Measurements from ENCODE around the gene RPL35A.
"Not testable (repeated sequence)": the region's sequence is repeated elsewhere in the genome, so short reads cannot be mapped to it uniquely, and the experiment has no call there.

The RPL35A gene

DNA sequence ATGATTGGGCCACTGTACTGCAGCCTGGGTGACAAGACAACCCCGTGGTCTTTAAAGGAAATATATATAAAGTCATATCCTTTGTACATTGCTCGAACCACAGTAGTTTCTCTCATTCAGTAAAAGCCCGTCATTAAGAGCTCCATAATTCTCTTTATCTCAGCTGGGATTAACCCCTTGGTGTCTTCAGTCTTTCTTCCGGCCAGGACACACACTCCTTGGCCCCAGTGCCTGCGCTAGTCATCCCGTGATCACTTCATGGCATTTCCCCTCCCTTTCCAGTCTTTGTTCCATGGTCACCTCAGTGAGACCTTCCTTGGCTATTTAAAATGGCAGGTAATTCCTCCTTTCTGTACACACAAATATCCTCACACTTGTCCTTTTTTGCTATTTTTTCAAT lies 3.3 kb downstream of the RPL35A start:
- no peak for DNase-seq

- no peak for DNase-seq
Observed at GRCh38 chr3:197953881-197954280, 3.9 kb downstream of the RPL35A start.

DNA sequence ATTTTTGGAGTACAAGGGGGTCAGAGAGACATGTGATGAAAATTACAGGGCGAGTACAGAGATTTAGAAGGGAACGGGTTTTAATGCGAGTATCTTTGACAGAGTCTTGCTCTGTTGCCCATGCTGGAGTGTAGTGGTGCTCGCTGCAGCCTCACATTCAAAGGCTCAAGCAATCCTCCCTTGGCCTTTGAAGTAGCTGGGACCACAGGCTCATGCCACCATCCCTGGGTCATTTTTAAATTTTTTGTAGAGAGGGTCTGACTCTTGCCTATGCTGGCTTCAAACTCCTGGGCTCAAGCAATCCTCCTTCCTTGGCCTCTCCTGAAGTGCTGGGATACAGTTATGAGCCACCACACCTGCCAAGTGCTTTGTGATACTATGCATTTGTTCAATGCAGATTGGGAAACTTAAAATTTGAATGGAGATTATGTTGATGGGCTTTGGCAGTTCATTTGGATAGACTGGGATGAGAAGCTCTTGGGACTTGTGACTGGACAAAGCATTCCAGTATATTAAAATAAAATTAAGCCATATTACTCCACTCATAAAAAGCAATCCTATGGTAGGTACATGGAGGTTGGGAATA lies 6.0 kb downstream of the RPL35A start:
- DNase-seq, result no peak

- DNase-seq, result no peak
Observed at GRCh38 chr3:197956626-197956988, 6.6 kb downstream of the RPL35A start.

- DNase-seq, result no peak
Observed at GRCh38 chr3:197957790-197958133, 7.8 kb downstream of the RPL35A start.

DNA sequence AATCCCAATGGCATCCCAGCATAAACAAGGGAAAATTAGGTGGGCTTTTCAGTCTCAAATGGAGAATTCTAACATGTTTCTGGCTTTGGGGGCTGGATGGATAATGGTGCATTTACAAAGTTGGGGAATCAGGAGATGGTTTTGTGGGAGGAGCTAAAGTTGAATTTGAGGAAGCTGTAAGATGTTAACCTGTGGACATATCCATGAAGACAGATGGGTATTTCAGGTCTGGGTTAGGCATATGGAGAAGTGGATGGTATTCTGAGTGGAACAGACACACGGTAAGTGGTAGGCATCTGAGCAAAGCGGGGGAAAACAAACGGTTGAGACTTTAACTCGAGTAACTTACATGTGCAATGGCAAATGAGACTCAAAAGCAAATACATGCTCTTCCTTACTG lies 8.4 kb downstream of the RPL35A start:
- no peak for DNase-seq

GRCh38 chr3:197958848-197959247 lies 8.9 kb downstream of the RPL35A start:
- not testable (repeated sequence) for DNase-seq

GRCh38 chr3:197959500-197959890 lies 9.5 kb downstream of the RPL35A start:
- DNase-seq, result no peak

DNA sequence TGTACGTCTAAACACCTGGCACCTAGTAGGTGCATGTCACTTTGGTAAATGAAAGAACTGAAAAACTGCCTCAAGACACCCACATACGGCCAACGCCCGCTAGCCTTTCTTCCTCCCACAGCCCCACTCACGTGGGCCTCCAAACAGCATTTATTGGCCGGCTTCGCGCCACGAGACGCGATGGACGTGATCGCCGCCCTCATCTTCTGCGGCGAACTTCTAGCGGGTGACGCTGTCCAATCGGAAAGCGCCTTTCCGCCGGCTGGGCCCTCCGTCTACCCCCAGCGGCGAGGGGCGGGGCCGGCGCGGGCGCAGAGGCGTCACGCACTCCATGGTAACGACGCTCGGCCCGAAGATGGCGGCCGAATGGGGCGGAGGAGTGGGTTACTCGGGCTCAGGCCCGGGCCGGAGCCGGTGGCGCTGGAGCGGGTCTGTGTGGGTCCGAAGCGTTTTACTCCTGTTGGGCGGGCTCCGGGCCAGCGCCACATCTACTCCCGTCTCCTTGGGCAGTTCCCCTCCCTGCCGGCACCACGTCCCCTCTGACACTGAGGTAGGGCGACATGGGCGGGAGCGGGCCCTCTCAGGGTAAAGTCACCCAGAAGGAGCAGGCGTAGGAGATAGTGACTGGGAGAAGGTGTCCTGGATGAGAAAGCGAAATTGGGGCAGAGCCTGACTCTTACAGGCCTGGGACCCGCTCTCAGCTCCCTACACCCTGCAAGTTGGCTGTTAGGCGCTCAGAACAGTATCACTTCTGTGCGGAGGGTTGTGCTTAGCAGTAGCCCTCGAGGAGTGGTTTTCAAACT lies 10.1 kb downstream of the RPL35A start, which contains the start of gene LMLN:
Gene LMLN (plus strand): TSS at position 327 of the 803 bp plus-strand sequence. CDS start 29 bp downstream, at position 356.
- DNase-seq, result peak; percentile 95

- peak; percentile 68 for DNase-seq
Observed at GRCh38 chr3:197960694-197961581, 10.9 kb downstream of the RPL35A start.

DNA sequence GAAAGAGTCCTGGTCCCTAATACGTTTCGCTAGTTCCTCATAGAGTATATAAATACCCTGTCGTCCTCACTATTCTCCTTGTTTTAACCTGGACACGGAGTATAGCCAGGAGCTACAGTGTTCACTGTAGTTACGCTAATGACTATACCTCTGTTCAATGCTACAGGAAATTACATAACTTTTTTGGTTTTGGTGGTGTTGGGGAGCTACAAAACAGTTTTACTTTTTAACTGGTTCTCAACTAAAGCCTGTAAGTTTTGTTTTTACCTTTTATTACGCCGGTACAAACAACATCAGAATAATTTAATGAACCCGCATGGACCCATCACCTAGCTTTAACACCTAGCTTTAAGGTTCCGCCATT lies 11.6 kb downstream of the RPL35A start:
- no peak for DNase-seq

DNA sequence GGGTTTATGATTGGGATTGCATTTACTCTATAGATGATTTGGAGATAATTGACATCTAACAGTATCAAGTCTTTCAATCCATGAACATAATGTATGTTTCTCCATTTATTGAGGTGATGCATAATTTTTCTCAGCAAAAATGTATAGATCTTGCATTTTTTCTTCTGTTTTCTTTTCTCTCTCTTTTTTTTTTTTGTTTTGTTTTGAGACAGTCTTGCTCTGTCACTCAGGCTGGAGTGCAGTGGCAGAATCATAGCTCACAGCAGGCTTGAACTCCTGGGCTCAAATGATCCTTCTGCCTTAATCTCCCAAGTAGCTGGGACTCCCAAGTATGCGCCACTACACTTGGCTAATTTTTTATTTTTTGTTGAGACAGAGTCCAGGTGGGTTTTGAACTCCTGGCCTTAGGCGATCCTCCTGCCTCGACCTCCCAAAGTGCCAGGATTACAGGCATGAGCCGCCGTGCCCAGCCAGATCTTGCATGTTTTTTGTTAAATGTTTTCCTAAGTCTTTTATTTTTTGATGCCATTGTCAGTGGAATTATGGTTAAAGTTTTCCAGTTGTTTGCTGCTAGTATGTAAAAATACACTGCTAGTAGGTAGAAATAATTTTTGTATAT lies 13.1 kb downstream of the RPL35A start:
- no peak for DNase-seq

DNA sequence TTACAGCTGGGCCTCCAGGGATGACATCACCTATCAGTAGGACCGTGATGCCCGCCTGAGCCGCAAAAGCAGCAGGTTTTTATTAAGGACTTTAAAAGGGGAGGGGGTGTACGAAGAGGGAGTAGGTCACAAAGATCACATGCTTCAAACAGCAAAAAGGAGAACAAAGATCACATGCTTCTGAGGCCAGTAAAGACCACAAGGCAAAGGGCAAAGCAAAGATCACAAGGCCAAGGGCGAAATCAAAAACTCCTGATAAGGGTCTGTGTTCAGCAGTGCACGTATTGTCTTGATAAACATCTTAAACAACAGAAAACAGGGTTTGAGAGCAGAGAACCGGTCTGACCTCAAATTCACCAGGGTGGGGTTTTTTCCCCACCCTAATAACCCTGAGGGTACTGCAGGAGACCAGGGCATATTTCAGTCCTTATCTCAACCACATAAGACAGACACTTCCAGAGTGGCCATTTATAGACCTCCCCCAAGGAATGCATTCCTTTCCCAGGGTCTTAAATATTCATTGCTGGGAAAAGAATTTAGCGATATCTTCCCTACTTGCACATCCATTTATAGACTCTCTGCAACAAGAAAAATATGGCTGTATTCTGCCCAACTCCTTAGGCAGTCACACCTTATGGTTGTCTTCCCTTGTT lies 17.5 kb downstream of the RPL35A start:
- DNase-seq, result not testable (repeated sequence)

DNA sequence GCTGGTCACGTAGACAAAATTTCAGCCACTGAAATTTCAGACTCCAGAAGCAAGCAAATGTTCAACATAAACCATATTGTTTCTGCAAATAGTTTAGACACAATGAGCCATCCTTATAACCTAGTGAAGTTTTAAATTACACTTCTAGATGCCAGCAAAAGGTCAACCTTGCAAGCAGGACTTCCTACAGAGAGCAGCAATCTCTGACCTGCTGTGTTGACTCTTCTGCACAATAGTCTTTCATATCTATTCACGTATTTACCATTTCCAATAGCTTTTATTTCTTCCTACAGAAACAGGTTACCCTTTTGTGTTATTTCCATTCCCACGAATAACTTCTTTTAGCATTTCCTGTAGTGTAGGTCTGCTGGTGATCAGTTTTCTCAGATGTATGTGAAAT lies 20.6 kb downstream of the RPL35A start:
- no peak for DNase-seq

DNA sequence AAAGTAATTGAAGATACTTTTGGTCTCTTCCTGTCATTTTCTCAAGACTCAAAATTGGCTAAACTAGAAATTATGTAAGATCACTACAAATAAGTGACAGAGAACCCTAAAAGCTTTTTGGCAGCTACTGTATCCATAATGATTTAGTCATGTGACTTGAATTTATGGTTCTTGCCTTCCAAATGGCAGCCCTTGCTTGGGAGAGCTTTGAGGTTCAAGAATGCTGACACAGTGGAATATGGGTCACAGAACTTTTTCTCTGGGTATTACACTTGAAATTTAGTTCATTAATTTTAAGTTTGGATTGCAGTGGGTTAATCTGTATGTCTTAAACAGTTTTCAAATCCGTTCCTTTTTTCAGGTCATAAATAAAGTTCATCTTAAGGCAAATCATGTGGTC lies 24.0 kb downstream of the RPL35A start:
- no peak for DNase-seq

- no peak for DNase-seq
Observed at GRCh38 chr3:197975311-197975710, 25.3 kb downstream of the RPL35A start.

- DNase-seq, result no peak
Observed at GRCh38 chr3:197983076-197983475, 33.1 kb downstream of the RPL35A start.

DNA sequence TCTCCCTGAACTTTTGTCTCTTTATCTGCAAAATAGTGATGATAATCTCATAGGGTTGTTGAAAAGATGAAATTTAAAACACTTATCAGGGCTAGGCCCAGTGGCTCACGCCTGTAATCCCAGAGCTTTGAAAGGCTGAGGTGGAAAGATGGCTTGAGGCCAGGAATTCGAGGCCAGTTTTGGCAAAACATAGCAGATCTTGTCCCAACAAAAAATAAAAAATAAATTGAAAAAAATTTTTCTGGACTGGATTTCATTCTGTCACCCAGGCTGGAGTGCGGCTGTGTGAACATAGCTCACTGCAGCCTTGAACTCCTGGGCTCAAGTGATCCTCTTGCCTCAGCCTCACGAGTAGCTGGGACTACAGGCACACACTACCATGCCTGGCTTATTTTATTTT lies 39.7 kb downstream of the RPL35A start:
- DNase-seq, result no peak

DNA sequence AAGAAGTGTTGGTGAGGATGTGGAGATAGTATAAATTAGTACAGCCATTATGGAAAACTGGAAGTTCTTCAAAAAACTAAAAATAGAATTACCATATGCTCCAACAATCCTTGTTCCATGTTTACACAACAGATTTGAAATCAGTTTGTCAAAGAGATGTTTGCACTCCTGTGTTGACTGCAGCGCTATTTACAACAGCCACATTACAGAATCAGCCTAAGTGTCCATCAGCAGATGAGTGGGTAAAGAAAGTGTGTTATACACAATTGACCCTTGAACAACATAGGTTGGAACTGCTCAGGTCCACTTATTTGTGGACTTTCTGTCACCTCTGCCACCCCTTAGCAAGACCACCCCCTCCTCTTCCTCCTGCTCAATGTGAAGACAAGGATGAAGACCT lies 44.7 kb downstream of the RPL35A start:
- DNase-seq, result no peak

GRCh38 chr3:197996855-197997254 lies 46.9 kb downstream of the RPL35A start:
- DNase-seq, result no peak

- no peak for DNase-seq
Observed at GRCh38 chr3:197997936-197998335, 47.9 kb downstream of the RPL35A start.

Data from stimulated activated naive CD4-positive, alpha-beta T cell treated with Interleukin-2 at 50 U/mL for 16 hours (primary cell).